GM23338 (cell line): ENCODE measurements around the gene ARHGAP30.

ENCODE experiments used
- EZH2phosphoT487 ChIP-seq: fragments of 200-600 bp; sonication (generic); IDR thresholded peaks from one replicate; pipeline ENCODE4 v1.8.1; 2018; ENCODE audit warnings: antibody characterized with exemption; ENCODE audit not compliant: unreplicated experiment
- TF ChIP-seq, protein P1 (sequence below), 2 experiments: fragments of 200-600 bp in 1 of 2; sonication (generic) in 1 of 2; conservative IDR thresholded peaks; 2 replicates each; pipeline versions ENCODE4 v1.5.1 to v1.6.1; 2016 to 2017; ENCODE audit warnings: antibody characterized with exemption in 2 of 2, low read depth in 2 of 2, mild to moderate bottlenecking in 2 of 2, moderate library complexity in 1 of 2

DNA sequence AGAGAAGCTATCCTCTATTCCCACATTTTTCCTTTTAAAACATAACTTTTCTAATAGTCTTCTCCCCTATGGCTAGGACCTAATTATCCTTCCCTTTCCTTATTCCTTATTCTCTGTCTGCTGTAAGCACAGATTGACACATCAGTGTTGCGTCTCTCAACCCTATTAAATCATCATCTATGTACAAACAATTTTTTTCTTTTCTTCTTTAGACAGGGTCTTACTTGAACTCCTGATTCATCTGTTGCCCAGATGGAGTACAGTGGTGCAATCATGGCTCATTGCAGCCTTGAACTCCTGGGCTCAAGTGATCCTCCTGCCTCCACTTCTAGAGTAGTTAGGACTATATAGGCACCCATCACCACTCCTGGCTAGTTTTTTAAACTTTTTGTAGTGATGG, 36.7 kb upstream of the ARHGAP30 start:
- TF ChIP-seq, protein P1, sequence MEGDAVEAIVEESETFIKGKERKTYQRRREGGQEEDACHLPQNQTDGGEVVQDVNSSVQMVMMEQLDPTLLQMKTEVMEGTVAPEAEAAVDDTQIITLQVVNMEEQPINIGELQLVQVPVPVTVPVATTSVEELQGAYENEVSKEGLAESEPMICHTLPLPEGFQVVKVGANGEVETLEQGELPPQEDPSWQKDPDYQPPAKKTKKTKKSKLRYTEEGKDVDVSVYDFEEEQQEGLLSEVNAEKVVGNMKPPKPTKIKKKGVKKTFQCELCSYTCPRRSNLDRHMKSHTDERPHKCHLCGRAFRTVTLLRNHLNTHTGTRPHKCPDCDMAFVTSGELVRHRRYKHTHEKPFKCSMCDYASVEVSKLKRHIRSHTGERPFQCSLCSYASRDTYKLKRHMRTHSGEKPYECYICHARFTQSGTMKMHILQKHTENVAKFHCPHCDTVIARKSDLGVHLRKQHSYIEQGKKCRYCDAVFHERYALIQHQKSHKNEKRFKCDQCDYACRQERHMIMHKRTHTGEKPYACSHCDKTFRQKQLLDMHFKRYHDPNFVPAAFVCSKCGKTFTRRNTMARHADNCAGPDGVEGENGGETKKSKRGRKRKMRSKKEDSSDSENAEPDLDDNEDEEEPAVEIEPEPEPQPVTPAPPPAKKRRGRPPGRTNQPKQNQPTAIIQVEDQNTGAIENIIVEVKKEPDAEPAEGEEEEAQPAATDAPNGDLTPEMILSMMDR (conservative IDR thresholded peaks at IDR 0.05; ENCODE audit: low read depth in 2 of 2) = no peak
- TF ChIP-seq EZH2phosphoT487 = no peak
